ENCODE data around the gene LDAH.

DNA sequence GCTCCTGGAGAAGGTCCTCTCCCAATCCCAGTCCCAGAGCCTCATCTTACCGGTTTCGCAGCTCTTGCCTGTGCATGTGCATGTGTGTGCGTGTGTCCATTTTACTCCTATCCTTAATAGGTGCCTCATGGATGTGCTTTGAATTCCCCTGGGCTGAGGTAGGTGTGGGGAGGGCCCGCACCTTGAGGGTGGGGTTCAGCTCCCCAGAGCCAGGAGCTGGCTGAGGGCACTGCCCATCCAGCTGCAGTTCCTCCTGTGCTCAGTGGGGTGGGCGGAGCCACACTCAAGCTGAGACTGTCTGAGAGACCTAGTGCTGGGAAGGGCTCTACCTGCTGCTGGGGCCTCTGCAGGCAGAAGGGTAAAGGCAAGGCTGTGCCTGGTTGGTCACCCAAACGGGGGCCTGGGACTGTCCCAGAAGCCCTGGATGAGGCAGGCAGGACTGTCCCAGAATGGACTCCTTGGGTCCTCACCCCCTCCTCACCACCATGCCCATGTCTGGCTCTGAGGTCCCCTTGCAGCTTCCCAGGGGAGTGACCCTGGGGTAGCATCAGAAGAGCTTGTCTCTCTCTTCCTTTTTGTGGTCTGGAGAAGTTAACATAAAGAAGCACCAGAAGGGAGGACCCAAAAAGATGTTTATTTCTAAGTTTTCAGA lies 147.1 kb downstream of the LDAH start:
- TF ChIP-seq, protein P1, sequence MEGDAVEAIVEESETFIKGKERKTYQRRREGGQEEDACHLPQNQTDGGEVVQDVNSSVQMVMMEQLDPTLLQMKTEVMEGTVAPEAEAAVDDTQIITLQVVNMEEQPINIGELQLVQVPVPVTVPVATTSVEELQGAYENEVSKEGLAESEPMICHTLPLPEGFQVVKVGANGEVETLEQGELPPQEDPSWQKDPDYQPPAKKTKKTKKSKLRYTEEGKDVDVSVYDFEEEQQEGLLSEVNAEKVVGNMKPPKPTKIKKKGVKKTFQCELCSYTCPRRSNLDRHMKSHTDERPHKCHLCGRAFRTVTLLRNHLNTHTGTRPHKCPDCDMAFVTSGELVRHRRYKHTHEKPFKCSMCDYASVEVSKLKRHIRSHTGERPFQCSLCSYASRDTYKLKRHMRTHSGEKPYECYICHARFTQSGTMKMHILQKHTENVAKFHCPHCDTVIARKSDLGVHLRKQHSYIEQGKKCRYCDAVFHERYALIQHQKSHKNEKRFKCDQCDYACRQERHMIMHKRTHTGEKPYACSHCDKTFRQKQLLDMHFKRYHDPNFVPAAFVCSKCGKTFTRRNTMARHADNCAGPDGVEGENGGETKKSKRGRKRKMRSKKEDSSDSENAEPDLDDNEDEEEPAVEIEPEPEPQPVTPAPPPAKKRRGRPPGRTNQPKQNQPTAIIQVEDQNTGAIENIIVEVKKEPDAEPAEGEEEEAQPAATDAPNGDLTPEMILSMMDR (conservative IDR thresholded peaks at IDR 0.05) = no peak
- TF ChIP-seq ZFX (IDR thresholded peaks at IDR 0.05) = no peak
